T-helper 1 cell (primary cell): ENCODE data around the gene JRKL.

Source experiments
- DNase-seq, 5 donors: peaks; one replicate each; pipeline ENCODE4 v3.0.0-alpha.2; 2012 to 2020
- total RNA-seq, 4 donors: gene quantifications; one replicate each; lab custom pipeline; 2026; lab: John Stamatoyannopoulos, UW

The JRKL gene
- total RNA-seq: 7.9 to 19.6 (median 13.3) reads per million in 4 donors

- DNase-seq: peak; percentile 93 to 98 (median 96)
Observed at GRCh38 chr11:96389720-96390487, at the start of gene JRKL, which contains the start of gene CCDC82. Gene JRKL, plus strand, starts transcription at chr11:96390013. Its CDS starts 637 bp downstream, at chr11:96390650. Gene CCDC82, minus strand, starts transcription at chr11:96389912. Its CDS starts 5,165 bp downstream, at chr11:96384747.

GRCh38 chr11:96340555-96340885 is 49.3 kb upstream of the JRKL start:
- no peak for DNase-seq

- peak; percentile 50 to 77 (median 60) for DNase-seq
Observed at GRCh38 chr11:96341211-96342013, 48.4 kb upstream of the JRKL start.

- DNase-seq: no peak
Observed at GRCh38 chr11:96342014-96342960, 47.5 kb upstream of the JRKL start.

- DNase-seq: peak; percentile 83 to 93 (median 87)
Observed at GRCh38 chr11:96342961-96343711, 46.7 kb upstream of the JRKL start, which contains the start of gene MAML2. Gene MAML2, minus strand, starts transcription at chr11:96343195. Its CDS starts 1,300 bp downstream, at chr11:96341895.

- DNase-seq: no peak
Observed at GRCh38 chr11:96356848-96357247, 33.0 kb upstream of the JRKL start.

- no peak for DNase-seq
Observed at GRCh38 chr11:96357794-96358193, 32.0 kb upstream of the JRKL start.

GRCh38 chr11:96358321-96358720 is 31.5 kb upstream of the JRKL start:
- DNase-seq: no peak

GRCh38 chr11:96361778-96362177 is 28.0 kb upstream of the JRKL start:
- DNase-seq: no peak

- no peak for DNase-seq
Observed at GRCh38 chr11:96365493-96365892, 24.3 kb upstream of the JRKL start.

- DNase-seq: no peak
Observed at GRCh38 chr11:96366024-96366423, 23.8 kb upstream of the JRKL start.

GRCh38 chr11:96367342-96367741 is 22.5 kb upstream of the JRKL start:
- DNase-seq: no peak

- DNase-seq: no peak
Observed at GRCh38 chr11:96373826-96374225, 16.0 kb upstream of the JRKL start.

- DNase-seq: no peak
Observed at GRCh38 chr11:96376796-96377195, 13.0 kb upstream of the JRKL start.

GRCh38 chr11:96384156-96384555 is 5.7 kb upstream of the JRKL start:
- no peak for DNase-seq

GRCh38 chr11:96385187-96385586 is 4.6 kb upstream of the JRKL start:
- DNase-seq: no peak

GRCh38 chr11:96388891-96389719 is 708 bp upstream of the JRKL start:
- DNase-seq: no peak

GRCh38 chr11:96390488-96390792 is 627 bp downstream of the JRKL start:
- DNase-seq: no peak

GRCh38 chr11:96391698-96392307 is 2.0 kb downstream of the JRKL start:
- no peak for DNase-seq

GRCh38 chr11:96393753-96394348 is 4.0 kb downstream of the JRKL start:
- peak in 1 of 5 donors; percentile 35 for DNase-seq
